ENCODE measurements around the gene PACSIN1.

PACSIN1 gene

GRCh38 chr6:34509782-34510181 is 43.9 kb downstream of the PACSIN1 start (continued):
- no peak for TF ChIP-seq ZC3H10 (CRISPR knock-in tag; IDR thresholded peaks at IDR 0.05)

GRCh38 chr6:34510299-34510698 is 44.4 kb downstream of the PACSIN1 start:
- TF ChIP-seq ISL1 (CRISPR knock-in tag; IDR thresholded peaks at IDR 0.05) (no peak), BACH2 (CRISPR knock-in tag; IDR thresholded peaks at IDR 0.05; ENCODE audit: borderline replicate concordance) (no peak), TSHZ2 (CRISPR knock-in tag; IDR thresholded peaks at IDR 0.05) (no peak), ZFP30 (CRISPR knock-in tag; IDR thresholded peaks at IDR 0.05) (no peak), CSDC2 (CRISPR knock-in tag; IDR thresholded peaks at IDR 0.05) (no peak), TOX (CRISPR knock-in tag; IDR thresholded peaks at IDR 0.05; ENCODE audit: borderline replicate concordance) (no peak), ZNF8 (CRISPR knock-in tag; IDR thresholded peaks at IDR 0.05) (no peak), PATZ1 (CRISPR knock-in tag; IDR thresholded peaks at IDR 0.05; ENCODE audit: borderline replicate concordance) (no peak), TCF4 (CRISPR knock-in tag; IDR thresholded peaks at IDR 0.05; ENCODE audit: borderline replicate concordance) (no peak), ZFP3 (CRISPR knock-in tag; IDR thresholded peaks at IDR 0.05) (no peak), ESRRG (CRISPR knock-in tag; IDR thresholded peaks at IDR 0.05) (no peak), OSR1 (CRISPR knock-in tag; IDR thresholded peaks at IDR 0.05) (no peak), ARNTL (CRISPR knock-in tag; IDR thresholded peaks at IDR 0.05; ENCODE audit: borderline replicate concordance, low read depth) (no peak), ZNF70 (CRISPR knock-in tag; IDR thresholded peaks at IDR 0.05) (no peak), PPARA (CRISPR knock-in tag; IDR thresholded peaks at IDR 0.05; ENCODE audit: borderline replicate concordance) (no peak), CSRNP3 (CRISPR knock-in tag; IDR thresholded peaks at IDR 0.05) (no peak), RARB (CRISPR knock-in tag; IDR thresholded peaks at IDR 0.05) (no peak)
- no peak for ATAC-seq

- TF ChIP-seq ESRRG (CRISPR knock-in tag; IDR thresholded peaks at IDR 0.05), result no peak
- no peak for TF ChIP-seq PPARA (CRISPR knock-in tag; IDR thresholded peaks at IDR 0.05; ENCODE audit: borderline replicate concordance)
- TF ChIP-seq POU6F1 (CRISPR knock-in tag; IDR thresholded peaks at IDR 0.05; ENCODE audit: borderline replicate concordance, low read depth), result no peak
- no peak for TF ChIP-seq TCF4 (CRISPR knock-in tag; IDR thresholded peaks at IDR 0.05; ENCODE audit: borderline replicate concordance)
- TF ChIP-seq TSHZ2 (CRISPR knock-in tag; IDR thresholded peaks at IDR 0.05), result no peak
- TF ChIP-seq SNAI2 (CRISPR knock-in tag; IDR thresholded peaks at IDR 0.05), result no peak
- no peak for ATAC-seq
Measured at GRCh38 chr6:34511214-34511914, 45.5 kb downstream of the PACSIN1 start.

Measured in SK-N-SH treated with all-trans-retinoic acid at 6 μM for 48 hours (cell line).